Esophagus squamous epithelium (tissue), 5 donors: ENCODE data around the gene ACCS. TPM values are rescaled to one million over a fixed set of nuclear protein-coding genes. Genes with fewer than 3 reads are reported as not detected.

Experiments
- DNase-seq: peaks from one replicate; lab custom pipeline; 2025; lab: John Stamatoyannopoulos, UW
- H3K27ac ChIP-seq, 4 donors: fragments of 200-600 bp; sonication (generic); one replicate each; pipeline ENCODE4 v1.5.1; 2016 to 2019; ENCODE audit warnings: mild to moderate bottlenecking in 1 of 4
- H3K27me3 ChIP-seq, 4 donors: fragments of 200-600 bp; sonication (generic); 1 replicate in 3 of 4; 2 replicates in 1 of 4; pipeline versions ENCODE4 v1.5.1 to v1.6.0; 2017 to 2021; ENCODE audit warnings: antibody characterized with exemption in 1 of 4
- H3K36me3 ChIP-seq, 3 donors: fragments of 200-600 bp; sonication (generic); one replicate each; pipeline ENCODE4 v1.5.1; 2016 to 2019
- H3K4me1 ChIP-seq, 3 donors: fragments of 200-600 bp; sonication (generic); one replicate each; pipeline ENCODE4 v1.5.1; 2017 to 2019
- H3K4me3 ChIP-seq, 4 donors: fragments of 200-600 bp; sonication (generic); 1 replicate in 3 of 4; 2 replicates in 1 of 4; pipeline ENCODE4 v1.5.1; 2016 to 2019; ENCODE audit warnings: mild to moderate bottlenecking in 2 of 4, moderate library complexity in 1 of 4
- H3K9me3 ChIP-seq, 3 donors: fragments of 200-600 bp; sonication (generic); one replicate each; pipeline ENCODE4 v1.5.1; 2016 to 2019
- CTCF ChIP-seq, 6 experiments: fragments of 450-650 bp in 4 of 6; fragments of 200-600 bp in 2 of 6; sonication (generic) in 2 of 6; IDR thresholded peaks; one replicate each; pipeline ENCODE4 v1.5.1; 2016 to 2019; ENCODE audit warnings: antibody characterized with exemption in 6 of 6, mild to moderate bottlenecking in 4 of 6, moderate library complexity in 4 of 6
- POLR2A ChIP-seq, 4 donors: fragments of 450-650 bp; IDR thresholded peaks; one replicate each; pipeline ENCODE4 v1.6.1; 2017; ENCODE audit warnings: antibody characterized with exemption in 4 of 4, mild to moderate bottlenecking in 4 of 4, moderate library complexity in 3 of 4
- WGBS, 2 donors: methylation state at CpG; one replicate each; pipeline ENCODE4 v1.1.5; 2018; 5-methylcytosine and 5-hydroxymethylcytosine counted together
- intact Hi-C: fragments of 100-400 bp; cut with DNase I; formaldehyde crosslinking; loops from one replicate; pipeline ENCODE4 v1.15.0; 2022
- total RNA-seq, 4 donors: library from RNA; depleted of rRNA; stranded (reverse); fragments of >200 nt; gene quantifications; one replicate each; pipeline ENCODE4 v1.1.0, GENCODE V29; 2016
- donor health status: DM: yes; HTN: yes; CAD: no.

The ACCS gene
- total RNA-seq, 4 donors from 2014 or later, result 3.4 to 22.1 (median 4.9) TPM

DNA sequence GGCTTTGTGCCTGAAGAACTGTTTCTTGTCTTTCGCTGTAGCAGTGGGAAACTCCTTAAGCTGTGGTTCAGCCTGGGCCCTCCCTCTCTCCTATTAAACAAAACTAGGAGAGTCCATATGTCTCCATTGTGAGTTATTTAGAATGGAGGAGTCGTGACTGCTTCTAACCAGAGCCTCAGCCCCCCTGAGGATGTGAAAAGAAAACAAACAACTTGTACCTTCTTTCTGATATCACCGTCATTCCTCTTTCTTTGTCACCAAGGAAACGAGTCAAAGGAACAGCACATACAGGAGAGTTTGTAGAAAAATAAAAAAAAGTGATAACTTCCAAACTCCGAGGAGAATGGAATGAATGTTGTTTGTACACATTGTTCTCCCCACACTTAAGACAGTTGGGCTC is 17.8 kb downstream of the ACCS start:
- DNase-seq, result no peak
- H3K27me3 ChIP-seq, result no peaks in the 10 kb centered on the region
- TF ChIP-seq CTCF (IDR thresholded peaks at IDR 0.05), result no peak
- no peak for TF ChIP-seq POLR2A (IDR thresholded peaks at IDR 0.05)
- peaks cover 0 to 50% (median 0%) of the 10 kb centered on the region in 3 donors for H3K36me3 ChIP-seq
- no peaks in the 10 kb centered on the region for H3K9me3 ChIP-seq
- no peak overlapping the region for H3K27ac ChIP-seq
- intact Hi-C loops, result no loop called here
- no peaks in the 10 kb centered on the region for H3K4me1 ChIP-seq
- 75 to 77% methylated on average over 4 to 5 of the region's 5 CpGs for WGBS, 2 donors
- H3K4me3 ChIP-seq, result no peak overlapping the region

DNA sequence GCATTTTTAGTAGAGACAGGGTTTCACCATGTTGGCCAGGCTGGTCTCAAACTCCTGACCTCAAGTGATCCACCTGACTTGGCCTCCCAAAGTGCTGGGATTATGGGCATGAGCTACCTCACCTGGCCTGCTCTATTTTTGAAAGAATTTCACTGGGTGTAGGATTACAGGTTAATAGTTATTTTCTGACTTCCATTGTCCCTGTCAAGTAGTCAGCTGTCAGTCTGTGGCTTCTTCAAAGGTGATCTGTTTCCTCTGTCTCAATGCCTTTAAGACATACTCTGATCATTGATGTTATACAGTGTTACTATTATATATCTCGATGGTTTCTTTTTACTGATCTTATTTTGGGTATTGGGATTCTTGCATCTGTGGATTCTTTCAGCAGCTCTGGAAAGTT is 19.3 kb downstream of the ACCS start:
- WGBS, 2 donors, result 97 to 100% methylated on average over 1 of the region's 1 CpG

GRCh38 chr11:44088377-44088776 is 22.3 kb downstream of the ACCS start:
- H3K4me1 ChIP-seq, result no peaks in the 10 kb centered on the region
- no peak for DNase-seq
- no peak for TF ChIP-seq CTCF (IDR thresholded peaks at IDR 0.05)
- no peak for TF ChIP-seq POLR2A (IDR thresholded peaks at IDR 0.05)
- H3K27ac ChIP-seq, result no peak overlapping the region
- H3K27me3 ChIP-seq, result no peaks in the 10 kb centered on the region
- intact Hi-C loops, result no loop called here
- no peak overlapping the region for H3K4me3 ChIP-seq
- no peaks in the 10 kb centered on the region for H3K9me3 ChIP-seq
- peaks cover 0 to 14% (median 0%) of the 10 kb centered on the region in 3 donors for H3K36me3 ChIP-seq
- 81 to 85% methylated on average over 4 of the region's 4 CpGs for WGBS, 2 donors

More for the DNA sequence above, 19.3 kb downstream of the ACCS start:
- TF ChIP-seq CTCF (IDR thresholded peaks at IDR 0.05) (no peak), POLR2A (IDR thresholded peaks at IDR 0.05) (no peak)
- Histone ChIP-seq H3K27me3 (no peaks in the 10 kb centered on the region), H3K27ac (no peak overlapping the region), H3K9me3 (no peaks in the 10 kb centered on the region), H3K36me3 (peaks cover 0 to 40% (median 0%) of the 10 kb centered on the region in 3 donors), H3K4me1 (no peaks in the 10 kb centered on the region), H3K4me3 (no peak overlapping the region)
- intact Hi-C loops, result no loop called here
- no peak for DNase-seq

DNA sequence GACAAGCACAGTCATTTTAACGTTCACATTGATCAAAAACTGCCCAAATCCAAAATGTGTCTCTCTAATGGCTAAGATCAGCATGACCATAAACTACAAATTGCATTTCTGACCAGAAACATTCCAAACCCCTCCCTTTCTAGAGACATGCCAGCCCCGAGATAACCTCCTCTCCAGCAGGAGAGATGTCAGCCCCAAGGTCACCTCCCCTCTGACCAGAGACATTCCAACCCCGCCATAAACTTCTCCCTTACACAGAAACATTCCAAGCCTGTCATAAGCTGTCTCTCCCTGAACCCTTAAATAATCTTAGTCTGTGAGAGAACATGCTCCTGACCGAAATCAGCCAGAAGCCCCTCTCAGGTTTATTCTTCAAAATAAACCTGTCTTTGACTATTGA is 22.8 kb downstream of the ACCS start:
- Histone ChIP-seq H3K4me3 (no peak overlapping the region), H3K4me1 (no peaks in the 10 kb centered on the region), H3K36me3 (peaks cover 0 to 9% (median 0%) of the 10 kb centered on the region in 3 donors), H3K27me3 (no peaks in the 10 kb centered on the region), H3K9me3 (no peaks in the 10 kb centered on the region), H3K27ac (no peak overlapping the region)
- intact Hi-C loops, result no loop called here
- WGBS, 2 donors, result 93 to 97% methylated on average over 4 of the region's 4 CpGs
- TF ChIP-seq POLR2A (IDR thresholded peaks at IDR 0.05) (no peak), CTCF (IDR thresholded peaks at IDR 0.05) (no peak)
- DNase-seq, result no peak

DNA sequence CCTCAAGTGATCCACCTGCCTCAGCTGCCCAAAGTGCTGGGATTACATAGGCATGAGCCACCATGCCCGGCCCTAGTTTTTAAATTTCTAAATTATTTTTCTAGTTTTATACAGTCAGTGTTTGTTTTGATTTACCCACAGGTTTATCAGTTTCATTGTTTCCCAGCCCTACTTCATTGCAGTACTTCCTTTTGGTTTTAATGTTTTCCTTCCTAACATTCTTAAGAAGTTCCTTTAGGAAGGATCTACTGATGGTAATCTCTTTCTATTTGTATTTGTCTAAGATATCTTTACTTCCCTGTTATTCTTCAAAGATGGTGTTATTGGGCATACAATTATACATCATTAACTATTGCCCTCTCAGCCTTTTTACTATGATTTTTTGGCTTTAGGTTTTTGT is 24.5 kb downstream of the ACCS start:
- no peak overlapping the region for H3K27ac ChIP-seq
- TF ChIP-seq POLR2A (IDR thresholded peaks at IDR 0.05) (no peak), CTCF (IDR thresholded peaks at IDR 0.05) (no peak)
- H3K27me3 ChIP-seq, result no peaks in the 10 kb centered on the region
- H3K4me3 ChIP-seq, result no peak overlapping the region
- peaks cover 0 to 8% (median 0%) of the 10 kb centered on the region in 3 donors for H3K36me3 ChIP-seq
- H3K9me3 ChIP-seq, result no peaks in the 10 kb centered on the region
- no peak for DNase-seq
- peaks cover 3 to 15% (median 5%) of the 10 kb centered on the region in 3 donors for H3K4me1 ChIP-seq
- intact Hi-C loops, result loop anchor here (10.0 kb wide), 1 partner anchor 444 kb away; no protein-coding TSS in a partner anchor
- 75 to 78% methylated on average over 1 of the region's 1 CpG for WGBS, 2 donors
